ENCODE data around the gene ACSBG1.

Gene ACSBG1

DNA sequence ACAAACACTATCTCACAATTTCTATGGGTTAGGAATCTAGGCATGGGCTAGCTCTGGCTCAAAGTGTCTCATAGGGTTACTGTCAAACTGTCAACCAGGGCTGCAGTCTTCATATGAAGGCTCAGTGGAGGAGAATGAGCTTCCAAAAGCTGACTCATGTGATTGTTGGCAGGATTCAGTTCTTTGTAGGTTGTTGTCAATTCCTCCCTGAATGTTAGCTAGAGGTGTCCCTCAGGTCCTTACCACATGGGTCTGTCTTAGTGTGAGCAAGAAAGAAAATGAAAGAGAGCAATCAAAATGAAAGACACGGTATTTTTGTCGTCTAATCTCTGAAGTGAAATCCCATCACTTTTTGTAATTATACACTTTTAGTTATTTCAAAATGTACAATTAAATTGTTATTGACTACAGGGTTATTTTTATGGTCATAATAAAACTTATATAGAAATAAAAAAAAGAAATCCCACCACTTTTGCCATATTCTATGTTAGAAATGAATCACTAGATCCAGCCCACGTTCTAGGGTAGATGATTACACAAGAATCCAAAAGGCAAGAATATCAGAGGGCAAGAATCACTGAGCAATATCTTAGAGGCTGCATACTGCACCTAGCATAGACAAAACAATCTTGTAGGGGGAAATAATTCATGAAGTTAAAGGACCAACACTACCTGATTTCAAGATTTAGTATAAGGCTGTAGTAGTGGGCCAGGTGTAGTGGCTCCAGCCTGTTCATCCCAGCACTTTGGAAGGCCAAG lies 8.4 kb downstream of the ACSBG1 start:
- no peak overlapping the region for H2BK120ac ChIP-seq (ENCODE audit: low read depth, low read length)
- H4K91ac ChIP-seq (ENCODE audit: low read depth, low read length, poor library complexity) = no peak overlapping the region
- no peak overlapping the region for H3K14ac ChIP-seq (ENCODE audit: low read length)
- no peaks in the 10 kb centered on the region for H3K4me1 ChIP-seq (ENCODE audit: control insufficient read depth in 2 of 2, insufficient read depth in 1 of 2, low read depth in 1 of 2, low read length in 2 of 2)
- H3K79me1 ChIP-seq (ENCODE audit: low read depth, low read length) = no peaks in the 10 kb centered on the region
- no peak overlapping the region for H2BK12ac ChIP-seq (ENCODE audit: low read length)
- no peak overlapping the region for H3K9ac ChIP-seq (ENCODE audit: low read depth, low read length, poor library complexity)
- H3K4ac ChIP-seq (ENCODE audit: low read length) = no peak overlapping the region
- no peak overlapping the region for H4K8ac ChIP-seq (ENCODE audit: low read depth, low read length)
- no peak for DNase-seq (ENCODE audit: low spot score)
- H2BK15ac ChIP-seq (ENCODE audit: low read length) = no peak overlapping the region
- no peak overlapping the region for H3K4me2 ChIP-seq (ENCODE audit: insufficient read depth, low read length, poor library complexity, severe bottlenecking)
- H3K27me3 ChIP-seq (ENCODE audit: control insufficient read depth in 3 of 3, insufficient read depth in 3 of 3, low read depth in 1 of 3, low read length in 3 of 3) = peaks cover 0 to 4% (median 0%) of the 10 kb centered on the region in 3 experiments
- H3K9me3 ChIP-seq (replicated peaks in 1 of 2; ENCODE audit: control insufficient read depth in 2 of 2, insufficient read depth in 1 of 2, low read depth in 1 of 2, low read length in 2 of 2) = peaks cover 0 to 3% of the 10 kb centered on the region in 2 donors
- no peak overlapping the region for H3K23ac ChIP-seq (ENCODE audit: low read depth, low read length, poor library complexity)
- H2AK5ac ChIP-seq (ENCODE audit: low read depth, low read length) = no peak overlapping the region
- H3K18ac ChIP-seq (ENCODE audit: low read length) = no peak overlapping the region
- H3K4me3 ChIP-seq (ENCODE audit: low read length in 2 of 2) = no peak overlapping the region
- H2BK5ac ChIP-seq (ENCODE audit: low read length) = no peak overlapping the region
- H2AFZ ChIP-seq (ENCODE audit: low read length) = no peak overlapping the region
- WGBS, 2 donors (ENCODE audit: extremely low coverage in 2 of 2, insufficient read length in 2 of 2, insufficient replicate concordance in 1 of 2) = no CpG with 5 or more reads among the region's 3 CpGs
- no peaks in the 10 kb centered on the region for H3K36me3 ChIP-seq (replicated peaks in 1 of 2; ENCODE audit: control insufficient read depth in 2 of 2, insufficient read depth in 2 of 2, low read length in 2 of 2)
- H3K27ac ChIP-seq (replicated peaks; ENCODE audit: low read length) = no peak overlapping the region

- H3K23ac ChIP-seq (ENCODE audit: low read depth, low read length, poor library complexity) = no peak overlapping the region
- H3K79me1 ChIP-seq (ENCODE audit: low read depth, low read length) = no peaks in the 10 kb centered on the region
- no peak overlapping the region for H4K91ac ChIP-seq (ENCODE audit: low read depth, low read length, poor library complexity)
- no peak for DNase-seq (ENCODE audit: low spot score)
- no peak overlapping the region for H3K4me2 ChIP-seq (ENCODE audit: insufficient read depth, low read length, poor library complexity, severe bottlenecking)
- H3K4me1 ChIP-seq (ENCODE audit: control insufficient read depth in 2 of 2, insufficient read depth in 1 of 2, low read depth in 1 of 2, low read length in 2 of 2) = no peaks in the 10 kb centered on the region
- H3K27me3 ChIP-seq (ENCODE audit: control insufficient read depth in 3 of 3, insufficient read depth in 3 of 3, low read depth in 1 of 3, low read length in 3 of 3) = peaks cover 0 to 4% (median 0%) of the 10 kb centered on the region in 3 experiments
- no peak overlapping the region for H2BK120ac ChIP-seq (ENCODE audit: low read depth, low read length)
- H3K4me3 ChIP-seq (ENCODE audit: low read length in 2 of 2) = no peak overlapping the region
- no peak overlapping the region for H2BK5ac ChIP-seq (ENCODE audit: low read length)
- H2AK5ac ChIP-seq (ENCODE audit: low read depth, low read length) = no peak overlapping the region
- H3K18ac ChIP-seq (ENCODE audit: low read length) = no peak overlapping the region
- H2AFZ ChIP-seq (ENCODE audit: low read length) = no peak overlapping the region
- H3K4ac ChIP-seq (ENCODE audit: low read length) = no peak overlapping the region
- no peak overlapping the region for H3K14ac ChIP-seq (ENCODE audit: low read length)
- peaks cover 0 to 3% of the 10 kb centered on the region in 2 donors for H3K9me3 ChIP-seq (replicated peaks in 1 of 2; ENCODE audit: control insufficient read depth in 2 of 2, insufficient read depth in 1 of 2, low read depth in 1 of 2, low read length in 2 of 2)
- no CpG with 5 or more reads among the region's 2 CpGs for WGBS, 2 donors (ENCODE audit: extremely low coverage in 2 of 2, insufficient read length in 2 of 2, insufficient replicate concordance in 1 of 2)
- no peak overlapping the region for H3K27ac ChIP-seq (replicated peaks; ENCODE audit: low read length)
- H3K36me3 ChIP-seq (replicated peaks in 1 of 2; ENCODE audit: control insufficient read depth in 2 of 2, insufficient read depth in 2 of 2, low read length in 2 of 2) = no peaks in the 10 kb centered on the region
- no peak overlapping the region for H4K8ac ChIP-seq (ENCODE audit: low read depth, low read length)
- H2BK12ac ChIP-seq (ENCODE audit: low read length) = no peak overlapping the region
- H2BK15ac ChIP-seq (ENCODE audit: low read length) = no peak overlapping the region
- no peak overlapping the region for H3K9ac ChIP-seq (ENCODE audit: low read depth, low read length, poor library complexity)
These were observed 10.3 kb downstream of the ACSBG1 start for GRCh38 chr15:78224023-78224411.

DNA sequence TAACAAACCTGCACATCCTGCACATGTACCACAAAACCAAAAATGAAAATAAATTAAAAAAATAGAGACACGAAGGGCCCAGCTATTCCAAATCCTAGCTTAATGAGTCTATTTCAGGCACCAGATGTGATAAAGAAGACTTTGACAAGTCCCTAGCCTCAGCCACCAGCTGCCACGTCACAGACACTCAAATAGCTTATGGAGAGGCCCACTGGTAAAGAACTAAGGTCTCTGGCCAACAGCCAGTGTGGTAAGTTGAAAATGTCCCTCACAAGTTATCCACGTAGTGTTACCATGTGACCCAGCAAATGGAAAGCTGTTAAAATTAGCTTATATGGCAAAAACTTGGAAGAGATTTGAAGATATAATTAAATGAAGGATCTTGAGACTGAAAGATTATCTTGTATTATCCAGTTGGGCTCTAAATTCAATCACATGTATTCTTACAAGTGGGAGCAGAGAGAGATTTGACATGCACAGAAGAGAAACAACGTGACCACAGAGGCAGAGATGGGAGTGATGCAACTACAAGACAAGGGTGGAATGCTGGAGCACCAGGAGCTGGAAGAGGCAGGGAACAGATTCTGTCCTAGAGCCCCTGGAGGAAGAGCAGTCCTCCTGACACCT lies 10.9 kb downstream of the ACSBG1 start:
- WGBS, 2 donors (ENCODE audit: extremely low coverage in 2 of 2, insufficient read length in 2 of 2, insufficient replicate concordance in 1 of 2) = no CpG with 5 or more reads among the region's 4 CpGs

DNA sequence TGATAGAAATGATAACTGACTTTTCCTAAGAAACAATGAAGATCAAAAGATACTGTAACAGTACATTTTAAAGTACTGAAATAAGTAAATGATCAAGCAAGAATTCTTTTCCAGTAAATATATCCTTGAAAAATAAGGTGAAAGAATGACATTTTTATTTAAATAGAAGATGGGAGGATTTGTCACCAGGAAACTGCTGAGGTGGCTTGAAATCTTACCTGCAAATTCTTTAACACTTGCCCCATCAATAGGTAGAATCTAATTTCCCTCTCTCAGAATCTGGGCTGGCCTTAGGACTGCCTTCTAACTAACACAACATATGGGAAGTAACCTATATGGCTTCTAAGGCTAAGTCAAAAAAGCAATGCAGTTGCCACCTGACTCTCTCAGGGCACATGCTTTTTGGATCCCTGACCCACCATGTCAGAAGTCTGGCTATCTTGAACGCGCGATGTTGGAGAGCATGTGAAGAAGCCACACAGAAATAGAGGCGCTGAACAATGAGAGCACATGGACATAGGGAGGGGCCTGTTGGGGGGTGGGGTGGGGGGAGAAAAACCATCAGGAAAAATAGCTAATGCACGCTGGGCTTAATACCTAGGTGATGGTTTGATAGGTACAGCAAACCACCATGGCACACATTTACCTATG lies 11.5 kb downstream of the ACSBG1 start:
- Histone ChIP-seq H3K4ac (ENCODE audit: low read length) (no peak overlapping the region), H4K8ac (ENCODE audit: low read depth, low read length) (no peak overlapping the region), H3K27me3 (ENCODE audit: control insufficient read depth in 3 of 3, insufficient read depth in 3 of 3, low read depth in 1 of 3, low read length in 3 of 3) (peaks cover 0 to 4% (median 0%) of the 10 kb centered on the region in 3 experiments), H3K9ac (ENCODE audit: low read depth, low read length, poor library complexity) (no peak overlapping the region), H4K91ac (ENCODE audit: low read depth, low read length, poor library complexity) (no peak overlapping the region), H2BK5ac (ENCODE audit: low read length) (no peak overlapping the region), H3K23ac (ENCODE audit: low read depth, low read length, poor library complexity) (no peak overlapping the region), H3K27ac (replicated peaks; ENCODE audit: low read length) (no peak overlapping the region), H2BK15ac (ENCODE audit: low read length) (no peak overlapping the region), H3K4me2 (ENCODE audit: insufficient read depth, low read length, poor library complexity, severe bottlenecking) (no peak overlapping the region), H3K79me1 (ENCODE audit: low read depth, low read length) (no peaks in the 10 kb centered on the region), H3K9me3 (replicated peaks in 1 of 2; ENCODE audit: control insufficient read depth in 2 of 2, insufficient read depth in 1 of 2, low read depth in 1 of 2, low read length in 2 of 2) (peaks cover 0 to 3% of the 10 kb centered on the region in 2 donors), H2BK12ac (ENCODE audit: low read length) (no peak overlapping the region), H3K4me3 (ENCODE audit: low read length in 2 of 2) (no peak overlapping the region), H3K18ac (ENCODE audit: low read length) (no peak overlapping the region), H2AFZ (ENCODE audit: low read length) (no peak overlapping the region), H3K36me3 (replicated peaks in 1 of 2; ENCODE audit: control insufficient read depth in 2 of 2, insufficient read depth in 2 of 2, low read length in 2 of 2) (no peaks in the 10 kb centered on the region), H2AK5ac (ENCODE audit: low read depth, low read length) (no peak overlapping the region), H3K14ac (ENCODE audit: low read length) (no peak overlapping the region), H3K4me1 (ENCODE audit: control insufficient read depth in 2 of 2, insufficient read depth in 1 of 2, low read depth in 1 of 2, low read length in 2 of 2) (no peaks in the 10 kb centered on the region), H2BK120ac (ENCODE audit: low read depth, low read length) (no peak overlapping the region)
- no peak for DNase-seq (ENCODE audit: low spot score)
- no CpG with 5 or more reads among the region's 5 CpGs for WGBS, 2 donors (ENCODE audit: extremely low coverage in 2 of 2, insufficient read length in 2 of 2, insufficient replicate concordance in 1 of 2)

More for the DNA sequence above, 10.9 kb downstream of the ACSBG1 start:
- H3K27ac ChIP-seq (replicated peaks; ENCODE audit: low read length) = no peak overlapping the region
- no peaks in the 10 kb centered on the region for H3K36me3 ChIP-seq (replicated peaks in 1 of 2; ENCODE audit: control insufficient read depth in 2 of 2, insufficient read depth in 2 of 2, low read length in 2 of 2)
- no peak for DNase-seq (ENCODE audit: low spot score)
- H2AFZ ChIP-seq (ENCODE audit: low read length) = no peak overlapping the region
- H4K8ac ChIP-seq (ENCODE audit: low read depth, low read length) = no peak overlapping the region
- no peaks in the 10 kb centered on the region for H3K79me1 ChIP-seq (ENCODE audit: low read depth, low read length)
- peaks cover 0 to 3% of the 10 kb centered on the region in 2 donors for H3K9me3 ChIP-seq (replicated peaks in 1 of 2; ENCODE audit: control insufficient read depth in 2 of 2, insufficient read depth in 1 of 2, low read depth in 1 of 2, low read length in 2 of 2)
- no peak overlapping the region for H2BK15ac ChIP-seq (ENCODE audit: low read length)
- no peak overlapping the region for H2AK5ac ChIP-seq (ENCODE audit: low read depth, low read length)
- no peak overlapping the region for H3K9ac ChIP-seq (ENCODE audit: low read depth, low read length, poor library complexity)
- H3K4ac ChIP-seq (ENCODE audit: low read length) = no peak overlapping the region
- H3K23ac ChIP-seq (ENCODE audit: low read depth, low read length, poor library complexity) = no peak overlapping the region
- no peaks in the 10 kb centered on the region for H3K4me1 ChIP-seq (ENCODE audit: control insufficient read depth in 2 of 2, insufficient read depth in 1 of 2, low read depth in 1 of 2, low read length in 2 of 2)
- H2BK12ac ChIP-seq (ENCODE audit: low read length) = no peak overlapping the region
- no peak overlapping the region for H3K14ac ChIP-seq (ENCODE audit: low read length)
- no peak overlapping the region for H3K18ac ChIP-seq (ENCODE audit: low read length)
- H3K27me3 ChIP-seq (ENCODE audit: control insufficient read depth in 3 of 3, insufficient read depth in 3 of 3, low read depth in 1 of 3, low read length in 3 of 3) = peaks cover 0 to 4% (median 0%) of the 10 kb centered on the region in 3 experiments
- no peak overlapping the region for H2BK5ac ChIP-seq (ENCODE audit: low read length)
- no peak overlapping the region for H2BK120ac ChIP-seq (ENCODE audit: low read depth, low read length)
- H4K91ac ChIP-seq (ENCODE audit: low read depth, low read length, poor library complexity) = no peak overlapping the region
- H3K4me3 ChIP-seq (ENCODE audit: low read length in 2 of 2) = no peak overlapping the region
- H3K4me2 ChIP-seq (ENCODE audit: insufficient read depth, low read length, poor library complexity, severe bottlenecking) = no peak overlapping the region

Measured in neuronal stem cell (in vitro differentiated cells).